GM06990 (cell line): ENCODE results near the gene SERPINE2.

Experiments used
- DNase-seq: peaks from one replicate; pipeline ENCODE4 v3.0.0-alpha.2; 2011; ENCODE audit not compliant: insufficient read length; ENCODE audit errors: extremely low read depth
- H3K27me3 ChIP-seq: replicated peaks from 2 replicates; pipeline ENCODE4 v1.6.0; 2011; ENCODE audit warnings: low read length; ENCODE audit not compliant: control insufficient read depth, insufficient read depth
- H3K36me3 ChIP-seq: 2 replicates; pipeline ENCODE4 v1.5.1; 2011; ENCODE audit warnings: low read length; ENCODE audit not compliant: control insufficient read depth, insufficient read depth
- H3K4me3 ChIP-seq: replicated peaks from 2 replicates; pipeline ENCODE4 v1.5.1; 2011; ENCODE audit warnings: low read depth, mild to moderate bottlenecking, control low read depth, low read length
- CTCF ChIP-seq: IDR thresholded peaks from 2 replicates; pipeline ENCODE4 v1.5.1; 2011; ENCODE audit warnings: low read length, control low read depth, mild to moderate bottlenecking, inconsistent platforms; ENCODE audit not compliant: insufficient read depth, poor library complexity, severe bottlenecking

SERPINE2 gene

GRCh38 chr2:223950448-223951347 is 88.4 kb downstream of the SERPINE2 start:
- Histone ChIP-seq H3K27me3 (no peaks in the 10 kb centered on the region), H3K4me3 (peak overlapping the region; percentile 16), H3K36me3 (no peaks in the 10 kb centered on the region)
- DNase-seq, result no peak
- TF ChIP-seq CTCF, result no peak

GRCh38 chr2:223949241-223949840 is 89.7 kb downstream of the SERPINE2 start:
- no peaks in the 10 kb centered on the region for H3K36me3 ChIP-seq
- DNase-seq, result no peak
- H3K4me3 ChIP-seq, result no peak overlapping the region
- no peaks in the 10 kb centered on the region for H3K27me3 ChIP-seq
- peak; percentile 31 for TF ChIP-seq CTCF

GRCh38 chr2:223947711-223948205 is 91.3 kb downstream of the SERPINE2 start:
- no peak for TF ChIP-seq CTCF
- no peaks in the 10 kb centered on the region for H3K27me3 ChIP-seq
- DNase-seq, result no peak
- H3K36me3 ChIP-seq, result no peaks in the 10 kb centered on the region
- no peak overlapping the region for H3K4me3 ChIP-seq

- Histone ChIP-seq H3K36me3 (no peaks in the 10 kb centered on the region), H3K4me3 (peak overlapping the region; percentile 98; the same call in 1 of the 2 replicates), H3K27me3 (no peaks in the 10 kb centered on the region)
- DNase-seq, result no peak
- no peak for TF ChIP-seq CTCF
These were observed 93.3 kb downstream of the SERPINE2 start for GRCh38 chr2:223945755-223946154.

GRCh38 chr2:223944703-223945531 is 94.2 kb downstream of the SERPINE2 start, which contains the start of gene WDFY1:
Gene WDFY1 (minus strand): TSS chr2:223945335. CDS start chr2:223945284, 51 bp downstream.
- Histone ChIP-seq H3K27me3 (no peaks in the 10 kb centered on the region), H3K4me3 (peak within 1 kb of the TSS; percentile 98), H3K36me3 (no peaks in the 10 kb centered on the region)
- no peak for TF ChIP-seq CTCF
- DNase-seq, result peak; percentile 90
